ENCODE data around the gene CD84.

DNA sequence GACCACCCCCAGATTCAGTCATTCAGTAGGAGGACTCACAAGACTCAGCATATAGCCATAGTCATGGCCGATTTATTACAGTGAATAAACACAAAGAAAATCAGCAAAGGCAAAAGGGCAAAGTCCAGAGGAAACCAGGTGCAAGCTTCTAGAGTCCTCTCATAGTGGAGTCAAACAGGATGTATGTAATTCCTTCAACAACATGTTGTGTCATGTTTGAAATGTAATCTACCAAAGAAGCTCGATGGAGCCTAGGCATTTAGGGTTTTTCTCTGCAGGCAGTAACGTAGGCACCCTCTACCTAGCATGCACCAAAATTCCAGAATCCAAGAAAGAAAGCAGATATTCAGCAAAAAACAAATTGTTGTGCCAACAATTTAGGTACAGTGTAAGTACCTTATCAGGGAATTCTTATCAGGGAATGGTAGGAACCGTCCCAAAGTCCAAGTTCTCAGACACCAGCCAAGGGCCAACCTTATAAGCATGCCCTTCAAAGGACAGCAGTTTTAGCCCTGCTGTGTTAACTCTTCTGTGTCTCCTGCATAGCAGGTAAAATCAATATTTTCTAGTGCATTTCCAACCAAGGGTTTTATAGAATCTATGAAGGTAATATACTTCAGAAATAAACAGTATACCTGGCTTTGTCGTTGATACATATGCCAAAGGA is 40.2 kb downstream of the CD84 start:
- TF ChIP-seq, protein P1, sequence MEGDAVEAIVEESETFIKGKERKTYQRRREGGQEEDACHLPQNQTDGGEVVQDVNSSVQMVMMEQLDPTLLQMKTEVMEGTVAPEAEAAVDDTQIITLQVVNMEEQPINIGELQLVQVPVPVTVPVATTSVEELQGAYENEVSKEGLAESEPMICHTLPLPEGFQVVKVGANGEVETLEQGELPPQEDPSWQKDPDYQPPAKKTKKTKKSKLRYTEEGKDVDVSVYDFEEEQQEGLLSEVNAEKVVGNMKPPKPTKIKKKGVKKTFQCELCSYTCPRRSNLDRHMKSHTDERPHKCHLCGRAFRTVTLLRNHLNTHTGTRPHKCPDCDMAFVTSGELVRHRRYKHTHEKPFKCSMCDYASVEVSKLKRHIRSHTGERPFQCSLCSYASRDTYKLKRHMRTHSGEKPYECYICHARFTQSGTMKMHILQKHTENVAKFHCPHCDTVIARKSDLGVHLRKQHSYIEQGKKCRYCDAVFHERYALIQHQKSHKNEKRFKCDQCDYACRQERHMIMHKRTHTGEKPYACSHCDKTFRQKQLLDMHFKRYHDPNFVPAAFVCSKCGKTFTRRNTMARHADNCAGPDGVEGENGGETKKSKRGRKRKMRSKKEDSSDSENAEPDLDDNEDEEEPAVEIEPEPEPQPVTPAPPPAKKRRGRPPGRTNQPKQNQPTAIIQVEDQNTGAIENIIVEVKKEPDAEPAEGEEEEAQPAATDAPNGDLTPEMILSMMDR (IDR thresholded peaks at IDR 0.05) = no peak
- no peak for TF ChIP-seq POLR2A (IDR thresholded peaks at IDR 0.05)

Data from heart left ventricle (tissue), 13 donors.